Testis (tissue), 2 donors: ENCODE measurements around the gene LILRA1.

Source experiments
- CTCF ChIP-seq, 3 experiments: fragments of 450-650 bp in 2 of 3; fragments of 200-600 bp in 1 of 3; sonication (generic) in 1 of 3; IDR thresholded peaks; one replicate each; pipeline ENCODE4 v1.5.1; 2016 to 2019; ENCODE audit warnings: antibody characterized with exemption in 3 of 3, mild to moderate bottlenecking in 2 of 3, moderate library complexity in 1 of 3
- POLR2A ChIP-seq: fragments of 450-650 bp; IDR thresholded peaks from one replicate; pipeline ENCODE4 v1.6.1; 2017; ENCODE audit warnings: antibody characterized with exemption, mild to moderate bottlenecking, moderate library complexity

GRCh38 chr19:54551293-54551692 lies 42.1 kb upstream of the LILRA1 start:
- no peak for TF ChIP-seq CTCF (IDR thresholded peaks at IDR 0.05)
- no peak for TF ChIP-seq POLR2A
